T-helper 1 cell treated with Interleukin-12 subunit alpha and Interleukin-12 subunit beta and Interleukin-4 antibody, amounts not matched to agents 30 ng/mL and 1 ng/mL, for 36 hours (primary cell): Measurements from ENCODE around the gene HEPN1. TPM values are rescaled to one million over a fixed set of nuclear protein-coding genes. Genes with fewer than 3 reads are reported as not detected.

ENCODE experiments used
- intact Hi-C: fragments of 100-400 bp; cut with micrococcal nuclease; formaldehyde crosslinking; loops from one replicate; pipeline ENCODE4 v1.15.1; 2024
- total RNA-seq: library from RNA; stranded (reverse); gene quantifications from 2 replicates; pipeline ENCODE4 v1.2.3, GENCODE V29; 2022

Gene HEPN1
- total RNA-seq, 1 donor from 2014 or later, result not detected

DNA sequence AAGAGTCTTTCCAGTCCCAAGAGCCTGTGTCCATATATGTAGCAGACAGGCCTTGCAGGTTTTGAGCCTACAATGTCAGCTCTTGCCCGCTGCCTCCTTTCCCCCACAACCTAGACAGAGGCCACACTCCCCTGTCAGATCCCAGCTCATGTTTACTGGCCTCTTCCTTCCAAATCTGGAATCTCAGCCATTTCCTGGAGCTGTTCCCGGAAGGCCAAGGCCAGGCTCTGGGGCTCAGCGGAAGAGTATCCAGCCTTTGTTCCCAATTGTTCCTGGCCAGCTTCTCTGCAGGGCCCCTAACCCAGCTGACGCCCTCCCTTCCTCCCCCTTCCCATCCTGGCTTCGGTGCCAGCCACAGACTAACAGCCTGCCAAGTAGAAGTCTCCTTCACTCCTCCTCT lies 20.3 kb upstream of the HEPN1 start:
- intact Hi-C loops, result no loop called here

- intact Hi-C loops, result no loop called here
Observed at GRCh38 chr11:124899383-124900145, 19.5 kb upstream of the HEPN1 start.

- intact Hi-C loops, result no loop called here
Observed at GRCh38 chr11:124900464-124900863, 18.6 kb upstream of the HEPN1 start.

DNA sequence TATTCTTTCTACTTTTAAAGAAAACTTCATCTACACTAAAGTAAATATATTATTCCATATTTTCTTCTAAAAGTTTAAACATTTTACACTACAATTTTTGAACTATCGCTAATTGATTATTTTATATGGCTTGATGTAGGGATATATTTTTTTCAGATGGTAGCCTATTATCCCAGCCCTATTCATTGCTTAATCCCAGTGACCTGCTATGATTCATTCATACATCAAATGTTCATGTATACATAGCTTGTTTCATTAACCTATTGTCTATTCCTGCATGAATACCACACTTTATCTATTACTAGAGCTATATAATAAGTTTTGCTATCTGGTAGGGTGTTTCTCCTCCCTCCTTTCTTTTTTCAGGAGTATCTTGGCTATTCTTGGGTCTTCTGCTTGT lies 16.4 kb upstream of the HEPN1 start:
- intact Hi-C loops, result no loop called here

DNA sequence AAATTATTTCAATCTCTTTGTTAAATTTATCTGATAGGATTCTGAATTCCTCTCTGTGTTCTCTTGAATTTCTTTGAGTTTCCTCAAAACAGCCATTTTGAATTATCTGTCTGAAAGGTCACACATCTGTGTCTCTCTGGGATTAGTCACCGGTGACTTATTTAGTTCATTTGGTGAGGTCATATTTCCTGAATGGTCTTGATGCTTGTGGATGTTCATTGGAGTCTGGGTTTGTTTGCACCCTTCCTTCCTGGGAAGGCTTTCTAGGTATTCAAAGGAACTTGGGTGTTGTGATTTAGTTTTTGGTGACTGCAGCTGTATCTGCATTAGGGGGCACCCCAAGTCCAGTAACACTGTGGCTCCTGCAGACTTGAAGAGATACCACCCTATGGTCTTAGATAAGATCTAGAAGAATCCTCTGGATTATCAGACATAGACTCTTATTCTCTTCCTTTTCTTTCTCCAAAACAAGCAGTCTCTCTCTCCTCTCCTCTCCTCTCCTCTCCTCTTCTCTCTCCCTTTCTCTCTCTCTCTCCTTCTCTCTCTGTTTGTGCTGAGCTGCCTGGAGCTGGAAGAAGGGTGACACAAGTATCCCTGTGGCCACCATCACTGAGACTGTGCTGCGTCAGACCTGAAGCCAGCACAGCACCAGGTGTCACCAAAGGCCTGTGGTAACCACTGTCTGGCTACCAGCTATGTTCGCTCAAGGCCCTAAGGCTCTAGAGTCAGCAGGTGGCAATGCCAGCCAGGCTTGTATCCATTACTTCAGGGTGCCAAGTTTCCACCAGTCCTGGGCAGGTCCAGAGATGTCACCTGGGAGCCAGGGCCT lies 3.3 kb upstream of the HEPN1 start:
- intact Hi-C loops, result loop anchor here (1.0 kb wide), 1 partner anchor 122 kb away; no protein-coding TSS in a partner anchor

GRCh38 chr11:124916370-124916710 lies 2.7 kb upstream of the HEPN1 start:
- intact Hi-C loops, result no loop called here

DNA sequence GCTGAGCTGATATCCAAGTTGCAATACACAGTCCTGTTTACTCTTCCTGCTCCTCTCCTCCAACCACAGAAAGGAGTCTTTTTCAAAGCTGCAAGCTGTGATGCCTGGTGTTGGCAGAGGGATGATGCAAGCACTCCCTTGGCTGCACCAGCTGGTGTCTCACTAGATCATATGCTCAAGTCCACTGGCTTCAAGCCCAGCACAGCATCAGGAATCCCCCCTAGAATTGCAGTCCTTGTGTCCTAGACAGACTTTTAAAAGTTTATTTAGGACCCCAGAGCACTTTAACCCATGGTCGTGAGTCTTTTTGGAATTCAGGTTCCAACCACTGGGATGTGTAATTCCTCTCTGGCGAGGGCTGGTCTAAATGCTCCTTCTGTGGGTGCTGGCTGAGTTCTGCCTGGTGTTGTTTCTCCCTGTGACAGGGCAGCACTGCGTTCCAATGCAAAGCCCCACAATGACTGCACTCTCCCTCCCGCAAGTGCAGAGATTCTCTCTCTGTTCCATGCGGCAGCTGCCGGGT lies 1.9 kb upstream of the HEPN1 start:
- intact Hi-C loops, result no loop called here

GRCh38 chr11:124919898-124920297 lies 848 bp downstream of the HEPN1 start:
- intact Hi-C loops, result loop anchor here (1.0 to 5.0 kb wide), 2 partner anchors 31 to 43 kb away; no protein-coding TSS in a partner anchor

GRCh38 chr11:124920356-124920755 lies 1.3 kb downstream of the HEPN1 start:
- intact Hi-C loops, result loop anchor here (1.0 to 5.0 kb wide), 2 partner anchors 31 to 43 kb away; no protein-coding TSS in a partner anchor

DNA sequence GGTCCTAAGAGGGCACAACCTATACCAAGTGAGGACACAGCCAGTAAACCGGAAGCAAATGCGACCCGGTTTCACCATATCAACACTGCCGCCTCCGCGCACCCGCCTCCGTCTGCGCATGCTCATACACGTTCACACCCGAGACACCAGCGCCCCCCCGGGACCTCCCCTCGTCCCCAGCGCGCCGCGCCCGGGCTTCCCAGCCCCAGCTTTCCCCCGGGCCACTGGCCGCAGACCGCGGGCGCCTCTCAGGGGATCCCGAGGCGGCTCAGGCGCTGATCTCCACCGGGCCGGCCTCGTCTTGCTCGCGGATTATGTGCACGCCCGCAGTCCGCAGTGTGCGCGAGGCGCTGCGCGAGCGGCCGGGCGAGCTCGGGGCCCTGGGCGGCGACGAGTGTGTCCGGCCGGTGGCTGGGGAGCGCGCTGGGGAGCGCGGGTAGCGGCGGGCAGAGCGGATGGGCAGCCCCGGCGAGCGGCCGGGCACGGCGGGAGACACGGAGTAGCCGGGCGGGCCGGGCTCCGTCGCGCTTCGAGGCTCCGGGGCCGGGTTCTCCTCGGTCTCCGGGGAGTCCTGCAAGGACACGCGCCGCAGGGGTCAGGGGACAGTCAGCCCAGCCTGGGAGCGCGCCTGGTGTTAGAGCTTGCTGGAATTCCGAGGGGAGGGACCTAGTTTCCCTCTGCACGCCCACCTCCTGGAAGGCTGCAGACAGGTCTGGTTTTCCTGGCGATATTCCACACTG lies 2.0 kb downstream of the HEPN1 start:
- intact Hi-C loops, result loop anchor here (1.0 to 5.0 kb wide), 2 partner anchors 30 to 44 kb away; no protein-coding TSS in a partner anchor

GRCh38 chr11:124922831-124923230 lies 3.8 kb downstream of the HEPN1 start:
- intact Hi-C loops, result loop anchor here (5.0 kb wide), 1 partner anchor 46 kb away; no protein-coding TSS in a partner anchor

- intact Hi-C loops, result loop anchor here (5.0 kb wide), 1 partner anchor 46 kb away; no protein-coding TSS in a partner anchor
Observed at GRCh38 chr11:124923296-124923695, 4.2 kb downstream of the HEPN1 start.

DNA sequence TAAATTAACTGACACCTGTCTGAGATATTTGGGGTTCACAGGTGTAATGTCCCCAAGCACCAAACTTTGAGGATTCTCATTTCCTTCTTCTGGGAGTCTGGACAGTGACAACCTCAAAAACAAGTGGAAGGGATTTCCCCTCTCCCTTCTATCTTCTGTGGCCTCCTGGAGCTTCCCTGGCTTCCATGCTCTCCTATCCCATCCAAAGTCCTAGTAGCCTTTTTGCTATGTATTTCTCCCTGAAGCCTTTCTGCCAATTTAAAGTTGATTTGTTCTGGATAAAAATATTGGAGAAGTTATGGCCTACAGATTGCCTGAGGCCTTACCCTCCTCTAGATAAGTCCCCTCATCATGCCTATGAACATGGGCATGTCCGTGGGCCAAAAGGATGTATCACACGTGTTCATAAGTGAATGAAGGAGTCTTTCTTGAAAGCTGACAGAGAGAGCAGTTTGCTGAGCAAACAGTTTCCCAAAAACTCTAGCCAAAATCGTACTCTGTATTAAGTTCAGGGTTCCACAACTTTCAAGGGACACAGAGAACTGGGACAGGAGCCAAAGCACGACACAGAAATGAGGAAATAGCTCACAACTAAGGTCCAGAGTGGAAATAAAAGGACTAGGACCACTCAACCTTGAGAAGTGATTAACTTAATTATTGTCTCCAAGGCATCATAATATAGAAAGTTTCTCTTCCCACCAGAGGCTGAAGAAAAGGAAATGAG lies 10.1 kb downstream of the HEPN1 start:
- intact Hi-C loops, result no loop called here

GRCh38 chr11:124930799-124931198 lies 11.7 kb downstream of the HEPN1 start:
- intact Hi-C loops, result no loop called here

DNA sequence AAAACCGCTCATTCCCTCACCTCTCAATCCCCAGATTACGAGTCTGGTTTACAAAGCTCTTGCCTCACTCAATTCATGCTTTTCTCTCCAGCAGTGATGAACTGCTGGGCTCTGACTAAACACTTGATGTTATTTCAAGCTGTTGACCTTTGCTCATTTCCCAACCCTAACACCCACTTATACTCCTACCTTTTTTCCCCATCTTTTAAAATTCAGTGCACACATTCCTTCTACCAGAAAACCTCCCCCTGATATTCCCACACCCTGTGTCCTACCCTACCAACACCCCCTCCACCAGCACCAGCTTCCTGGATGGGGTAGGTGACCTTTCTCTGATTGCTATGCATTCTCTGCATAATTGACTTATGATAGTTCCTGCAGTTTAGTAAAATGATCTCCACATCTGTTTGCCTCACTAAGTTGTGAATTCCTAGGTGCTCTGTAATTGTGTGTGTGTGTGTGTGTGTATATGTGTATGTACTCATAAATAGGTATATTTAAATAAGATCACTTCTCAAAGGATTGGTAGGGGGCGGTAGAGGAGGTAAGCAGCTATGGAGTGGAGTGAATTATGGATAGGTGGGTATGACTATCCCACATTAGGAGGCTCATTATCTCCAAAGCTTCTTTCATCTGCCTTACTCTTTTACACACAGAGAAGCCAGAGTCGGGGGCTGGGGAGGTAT lies 16.0 kb downstream of the HEPN1 start:
- intact Hi-C loops, result no loop called here

DNA sequence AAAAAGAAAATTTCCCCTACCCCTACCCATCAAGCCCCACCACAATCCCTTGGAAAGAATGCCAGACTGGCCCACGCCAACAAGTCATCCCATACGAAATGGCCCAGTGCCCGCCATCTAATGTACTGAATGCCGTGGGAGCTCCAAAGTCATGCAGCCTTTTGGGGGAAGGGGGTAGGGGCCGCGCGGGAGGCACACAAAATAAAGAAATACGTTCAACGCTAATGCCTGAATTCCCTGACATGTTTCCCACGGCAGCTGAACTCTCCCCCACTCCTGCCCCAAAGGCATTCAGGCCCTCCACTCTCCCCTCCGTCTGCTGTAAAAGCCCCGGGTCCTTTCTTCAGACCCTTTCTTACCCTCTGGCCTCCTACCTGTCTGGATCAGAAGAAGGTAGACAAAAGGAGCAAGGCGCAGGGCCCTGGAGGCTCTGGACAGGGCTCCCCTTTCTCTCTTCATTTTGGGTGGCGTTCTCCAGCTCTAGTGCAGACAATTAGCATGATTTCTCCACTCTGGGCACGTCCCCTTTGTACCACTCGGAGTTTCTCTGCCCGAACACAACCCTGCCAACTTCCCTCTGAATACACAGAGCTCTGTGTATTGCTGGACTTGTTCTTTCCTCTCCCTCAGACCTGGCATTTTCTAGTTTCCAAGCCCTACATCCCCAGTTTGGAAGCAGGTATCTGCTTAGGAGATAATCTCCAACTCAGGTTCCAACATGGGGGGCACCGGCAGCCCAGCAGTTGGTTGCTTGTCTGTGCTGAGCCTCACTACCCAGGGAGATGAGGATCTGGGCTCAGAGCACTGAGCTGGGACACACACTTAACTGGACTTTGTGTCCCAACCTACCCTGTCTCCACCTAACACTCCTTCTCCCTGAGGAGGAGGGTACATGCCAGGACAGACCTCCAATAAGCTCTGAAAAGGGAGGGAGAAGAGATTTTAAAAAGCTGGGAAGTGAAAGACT lies 16.8 kb downstream of the HEPN1 start, which contains the start of gene HEPACAM:
HEPACAM (minus strand) TSS at position 500 of the 967 bp plus-strand sequence; CDS start at position 459, 41 bp downstream.
- intact Hi-C loops, result no loop called here

- intact Hi-C loops, result no loop called here
Observed at GRCh38 chr11:124937336-124937935, 18.4 kb downstream of the HEPN1 start.

- intact Hi-C loops, result no loop called here
Observed at GRCh38 chr11:124938206-124938765, 19.2 kb downstream of the HEPN1 start.
